Trophoblast cell (in vitro differentiated cells and primary cell): ENCODE results near the gene ZNF808.
"Not testable (repeated sequence)": the region's sequence is repeated elsewhere in the genome, so short reads cannot be mapped to it uniquely, and the experiment has no call there.

Experiments used
- DNase-seq, 2 donors: peaks; one replicate each; pipeline ENCODE4 v3.0.0-alpha.2; 2016
- H2AFZ ChIP-seq: 2 replicates; pipeline ENCODE4 v1.6.1; 2013; ENCODE audit warnings: low read length, moderate library complexity, mild to moderate bottlenecking; ENCODE audit not compliant: insufficient read depth, poor library complexity
- H2AK5ac ChIP-seq: 2 replicates; pipeline ENCODE4 v1.6.1; 2013; ENCODE audit warnings: mild to moderate bottlenecking, low read length
- H2BK120ac ChIP-seq: 2 replicates; pipeline ENCODE4 v1.6.1; 2013; ENCODE audit warnings: low read length, mild to moderate bottlenecking, moderate library complexity; ENCODE audit not compliant: insufficient read depth, poor library complexity
- H2BK12ac ChIP-seq: 2 replicates; pipeline ENCODE4 v1.6.1; 2013; ENCODE audit warnings: mild to moderate bottlenecking, low read length, moderate library complexity
- H2BK5ac ChIP-seq: 2 replicates; pipeline ENCODE4 v1.6.1; 2013; ENCODE audit warnings: low read length, low read depth, moderate library complexity, mild to moderate bottlenecking; ENCODE audit not compliant: poor library complexity
- H3K14ac ChIP-seq: 2 replicates; pipeline ENCODE4 v1.6.1; 2013; ENCODE audit warnings: mild to moderate bottlenecking, low read length
- H3K18ac ChIP-seq: 2 replicates; pipeline ENCODE4 v1.6.1; 2013; ENCODE audit warnings: mild to moderate bottlenecking, low read length
- H3K23ac ChIP-seq: 2 replicates; pipeline ENCODE4 v1.6.1; 2013; ENCODE audit warnings: low read length
- H3K27ac ChIP-seq: 2 replicates; pipeline ENCODE4 v1.5.1; 2013; ENCODE audit warnings: low read depth, mild to moderate bottlenecking, inconsistent platforms, low read length, moderate library complexity
- H3K27me3 ChIP-seq: 2 replicates; pipeline ENCODE4 v1.6.1; 2013; ENCODE audit warnings: inconsistent platforms, mild to moderate bottlenecking, low read length, moderate library complexity; ENCODE audit not compliant: insufficient read depth
- H3K36me3 ChIP-seq, 2 experiments: 1 replicate in 1 of 2; 2 replicates in 1 of 2; pipeline ENCODE4 v1.6.1; 2013; ENCODE audit warnings: low read length in 2 of 2, mild to moderate bottlenecking in 2 of 2, moderate library complexity in 1 of 2; ENCODE audit not compliant: insufficient read depth in 2 of 2, control insufficient read depth in 1 of 2
- H3K4ac ChIP-seq: 2 replicates; pipeline ENCODE4 v1.6.1; 2013; ENCODE audit warnings: low read depth, mild to moderate bottlenecking, low read length, moderate library complexity
- H3K4me1 ChIP-seq, 2 experiments: 1 replicate in 1 of 2; 2 replicates in 1 of 2; pipeline ENCODE4 v1.6.1; 2013; ENCODE audit warnings: low read length in 2 of 2, mild to moderate bottlenecking in 2 of 2, moderate library complexity in 1 of 2; ENCODE audit not compliant: insufficient read depth in 2 of 2, control insufficient read depth in 1 of 2
- H3K4me2 ChIP-seq: 2 replicates; pipeline ENCODE4 v1.6.1; 2013; ENCODE audit warnings: inconsistent platforms, mild to moderate bottlenecking, low read length, moderate library complexity
- H3K4me3 ChIP-seq: 2 replicates; pipeline ENCODE4 v1.5.1; 2013; ENCODE audit warnings: mild to moderate bottlenecking, low read depth, low read length, inconsistent platforms
- H3K79me1 ChIP-seq: one replicate; pipeline ENCODE4 v1.6.1; 2013; ENCODE audit warnings: low read length
- H3K79me2 ChIP-seq: 2 replicates; pipeline ENCODE4 v1.6.1; 2013; ENCODE audit warnings: low read length, mild to moderate bottlenecking; ENCODE audit not compliant: control insufficient read depth, insufficient read depth, poor library complexity
- H3K9ac ChIP-seq: 2 replicates; pipeline ENCODE4 v1.6.1; 2013; ENCODE audit warnings: mild to moderate bottlenecking, low read length
- H3K9me3 ChIP-seq: 2 replicates; pipeline ENCODE4 v1.6.1; 2013; ENCODE audit warnings: low read depth, mild to moderate bottlenecking, control low read depth, inconsistent platforms, low read length; ENCODE audit not compliant: insufficient read depth
- H4K12ac ChIP-seq: 2 replicates; pipeline ENCODE4 v1.6.1; 2013; ENCODE audit warnings: low read depth, mild to moderate bottlenecking, low read length, moderate library complexity
- H4K8ac ChIP-seq: 2 replicates; pipeline ENCODE4 v1.6.1; 2013; ENCODE audit warnings: low read depth, mild to moderate bottlenecking, low read length, moderate library complexity
- H4K91ac ChIP-seq: one replicate; pipeline ENCODE4 v1.6.1; 2013; ENCODE audit warnings: low read depth, mild to moderate bottlenecking, low read length, moderate library complexity
- WGBS: extraction: QIAGEN DNeasy Blood & Tissue Kit; methylation state at CpG from one replicate; pipeline ENCODE4 v1.1.7; 2013; ENCODE audit warnings: missing lambda C conversion rate; ENCODE audit not compliant: insufficient read length, insufficient coverage; ENCODE audit errors: extremely low coverage; 5-methylcytosine and 5-hydroxymethylcytosine counted together

ZNF808 gene

GRCh38 chr19:52518646-52519045, 8.8 kb upstream of the ZNF808 start:
- H3K4me3 ChIP-seq, result no peak overlapping the region
- no peak overlapping the region for H2BK120ac ChIP-seq
- H4K91ac ChIP-seq, result no peak overlapping the region
- no peak overlapping the region for H3K4ac ChIP-seq
- H3K27me3 ChIP-seq, result no peaks in the 10 kb centered on the region
- H3K36me3 ChIP-seq, result no peaks in the 10 kb centered on the region
- no peaks in the 10 kb centered on the region for H3K79me1 ChIP-seq
- no peak overlapping the region for H2BK5ac ChIP-seq
- no peak for DNase-seq
- no CpG with 5 or more reads among the region's 2 CpGs for WGBS
- H3K4me1 ChIP-seq, result peaks cover 3 to 6% of the 10 kb centered on the region in 2 experiments
- H2AFZ ChIP-seq, result no peak overlapping the region
- no peak overlapping the region for H4K12ac ChIP-seq
- no peaks in the 10 kb centered on the region for H3K9me3 ChIP-seq
- H3K18ac ChIP-seq, result no peak overlapping the region
- no peak overlapping the region for H3K9ac ChIP-seq
- no peak overlapping the region for H4K8ac ChIP-seq
- no peak overlapping the region for H3K14ac ChIP-seq
- no peaks in the 10 kb centered on the region for H3K79me2 ChIP-seq
- no peak overlapping the region for H3K27ac ChIP-seq
- H2AK5ac ChIP-seq, result no peak overlapping the region
- no peak overlapping the region for H3K23ac ChIP-seq
- no peak overlapping the region for H3K4me2 ChIP-seq
- H2BK12ac ChIP-seq, result no peak overlapping the region

DNA sequence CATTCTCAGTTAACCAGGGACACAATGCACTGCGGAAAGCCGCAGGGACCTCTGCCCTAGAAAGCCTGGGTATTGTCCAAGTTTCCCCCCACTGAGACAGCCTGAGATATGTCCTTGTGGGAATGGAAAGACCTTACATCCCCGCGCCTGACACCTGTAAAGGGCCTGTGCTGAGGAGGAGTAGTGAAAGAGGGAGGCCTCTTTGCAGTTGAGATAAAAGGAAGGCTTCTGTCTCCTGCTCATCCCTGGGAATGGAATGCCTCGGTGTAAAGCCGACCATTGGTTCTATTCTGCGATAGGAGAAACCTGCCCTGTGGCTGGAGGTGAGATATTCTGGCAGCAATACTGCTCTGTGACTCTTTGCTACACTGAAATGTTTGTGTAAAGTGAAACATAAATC, 8.3 kb upstream of the ZNF808 start:
- H3K9ac ChIP-seq, H3K4me3 ChIP-seq, H3K14ac ChIP-seq, H4K12ac ChIP-seq, H3K4me2 ChIP-seq, H3K23ac ChIP-seq, H4K91ac ChIP-seq, H3K79me1 ChIP-seq, DNase-seq, H3K27ac ChIP-seq, H4K8ac ChIP-seq, H3K18ac ChIP-seq, H3K4me1 ChIP-seq, H3K9me3 ChIP-seq, H2AFZ ChIP-seq, H3K79me2 ChIP-seq, H2BK12ac ChIP-seq, H2BK120ac ChIP-seq, H2BK5ac ChIP-seq, H3K4ac ChIP-seq, H3K36me3 ChIP-seq, H2AK5ac ChIP-seq, H3K27me3 ChIP-seq: not testable (repeated sequence)
- no CpG with 5 or more reads among the region's 7 CpGs for WGBS

DNA sequence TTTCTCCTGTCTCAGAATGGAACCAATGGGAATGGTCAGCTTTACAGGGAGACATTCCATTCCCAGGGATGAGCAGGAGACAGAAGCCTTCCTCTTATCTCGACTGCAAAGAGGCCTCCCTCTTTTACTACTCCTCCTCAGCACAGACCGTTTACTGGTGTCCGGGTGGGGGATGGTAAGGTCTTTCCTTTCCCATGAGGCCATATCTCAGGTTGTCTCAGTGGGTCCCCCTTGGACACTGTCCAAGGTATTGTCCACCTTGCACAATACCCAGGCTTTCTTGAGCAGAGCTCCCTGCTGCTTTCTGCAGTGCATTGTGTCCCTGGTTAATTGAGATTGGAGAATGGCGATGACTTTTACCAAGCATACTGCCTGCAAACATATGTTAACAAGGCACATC, 7.5 kb upstream of the ZNF808 start:
- H3K79me1 ChIP-seq, result no peaks in the 10 kb centered on the region
- H3K4me1 ChIP-seq, result peaks cover 7 to 8% of the 10 kb centered on the region in 2 experiments
- H3K9me3 ChIP-seq, result no peaks in the 10 kb centered on the region
- no peak overlapping the region for H4K8ac ChIP-seq
- H2BK12ac ChIP-seq, result no peak overlapping the region
- H3K14ac ChIP-seq, result no peak overlapping the region
- no peaks in the 10 kb centered on the region for H3K79me2 ChIP-seq
- H3K36me3 ChIP-seq, result no peaks in the 10 kb centered on the region
- H2BK120ac ChIP-seq, result no peak overlapping the region
- H4K91ac ChIP-seq, result no peak overlapping the region
- no peak overlapping the region for H3K18ac ChIP-seq
- no CpG with 5 or more reads among the region's 4 CpGs for WGBS
- H3K4me2 ChIP-seq, result no peak overlapping the region
- no peak overlapping the region for H3K27ac ChIP-seq
- H3K4me3 ChIP-seq, result no peak overlapping the region
- H3K9ac ChIP-seq, result no peak overlapping the region
- no peak overlapping the region for H4K12ac ChIP-seq
- no peak overlapping the region for H3K4ac ChIP-seq
- no peak overlapping the region for H2AK5ac ChIP-seq
- H2AFZ ChIP-seq, result no peak overlapping the region
- no peak for DNase-seq
- no peaks in the 10 kb centered on the region for H3K27me3 ChIP-seq
- H3K23ac ChIP-seq, result no peak overlapping the region
- H2BK5ac ChIP-seq, result no peak overlapping the region

- no peak overlapping the region for H2BK5ac ChIP-seq
- H4K12ac ChIP-seq, result no peak overlapping the region
- no peaks in the 10 kb centered on the region for H3K36me3 ChIP-seq
- H2BK120ac ChIP-seq, result no peak overlapping the region
- no peak for DNase-seq
- no peak overlapping the region for H3K14ac ChIP-seq
- H3K27ac ChIP-seq, result no peak overlapping the region
- no peak overlapping the region for H4K91ac ChIP-seq
- no peak overlapping the region for H3K18ac ChIP-seq
- no peak overlapping the region for H2BK12ac ChIP-seq
- WGBS, result no CpG with 5 or more reads among the region's 14 CpGs
- H3K27me3 ChIP-seq, result no peaks in the 10 kb centered on the region
- H3K23ac ChIP-seq, result no peak overlapping the region
- H3K4me1 ChIP-seq, result peaks cover 7 to 8% of the 10 kb centered on the region in 2 experiments
- H2AFZ ChIP-seq, result no peak overlapping the region
- no peak overlapping the region for H3K4me3 ChIP-seq
- H3K79me1 ChIP-seq, result peaks cover 5% of the 10 kb centered on the region
- H3K79me2 ChIP-seq, result no peaks in the 10 kb centered on the region
- H2AK5ac ChIP-seq, result no peak overlapping the region
- no peak overlapping the region for H3K4me2 ChIP-seq
- no peak overlapping the region for H3K4ac ChIP-seq
- no peak overlapping the region for H3K9ac ChIP-seq
- H4K8ac ChIP-seq, result no peak overlapping the region
- H3K9me3 ChIP-seq, result no peaks in the 10 kb centered on the region
Observed at GRCh38 chr19:52522551-52522950, 4.9 kb upstream of the ZNF808 start.
